HG02763 (cell line): ENCODE results near the gene MRLN.
"Not testable (repeated sequence)": the region's sequence is repeated elsewhere in the genome, so short reads cannot be mapped to it uniquely, and the experiment has no call there.

ENCODE experiments used
- ATAC-seq: cut with Tn5 transposase; IDR thresholded peaks from one replicate; pipeline ENCODE4 v1.9.1; 2021; ENCODE audit warnings: mild to moderate bottlenecking, moderate library complexity; ENCODE audit not compliant: unreplicated experiment

Gene MRLN

GRCh38 chr10:59753267-59753666, at the start of gene MRLN:
MRLN (minus strand) TSS chr10:59753455.
- no peak for ATAC-seq

GRCh38 chr10:59801171-59801570, 47.9 kb upstream of the MRLN start:
- no peak for ATAC-seq

- no peak for ATAC-seq
Measured at GRCh38 chr10:59799421-59799820, 46.2 kb upstream of the MRLN start.

GRCh38 chr10:59793919-59794318, 40.7 kb upstream of the MRLN start:
- no peak for ATAC-seq

- no peak for ATAC-seq
Measured at GRCh38 chr10:59792812-59793211, 39.6 kb upstream of the MRLN start.

- ATAC-seq: no peak
Measured at GRCh38 chr10:59791601-59792000, 38.3 kb upstream of the MRLN start.

GRCh38 chr10:59790080-59790479, 36.8 kb upstream of the MRLN start:
- not testable (repeated sequence) for ATAC-seq

- not testable (repeated sequence) for ATAC-seq
Measured at GRCh38 chr10:59788914-59789313, 35.7 kb upstream of the MRLN start.

GRCh38 chr10:59787032-59787431, 33.8 kb upstream of the MRLN start:
- ATAC-seq: not testable (repeated sequence)

GRCh38 chr10:59785476-59785875, 32.2 kb upstream of the MRLN start:
- ATAC-seq: not testable (repeated sequence)

GRCh38 chr10:59781511-59781910, 28.3 kb upstream of the MRLN start:
- no peak for ATAC-seq

GRCh38 chr10:59779756-59780533, 26.7 kb upstream of the MRLN start:
- no peak for ATAC-seq

GRCh38 chr10:59774451-59774850, 21.2 kb upstream of the MRLN start:
- no peak for ATAC-seq

- ATAC-seq: no peak
Measured at GRCh38 chr10:59773088-59773487, 19.8 kb upstream of the MRLN start.

- no peak for ATAC-seq
Measured at GRCh38 chr10:59771162-59771807, 18.0 kb upstream of the MRLN start.

GRCh38 chr10:59770689-59771088, 17.4 kb upstream of the MRLN start:
- no peak for ATAC-seq

- no peak for ATAC-seq
Measured at GRCh38 chr10:59762505-59762904, 9.2 kb upstream of the MRLN start.

GRCh38 chr10:59757966-59758365, 4.7 kb upstream of the MRLN start:
- ATAC-seq: no peak

- ATAC-seq: no peak
Measured at GRCh38 chr10:59754951-59755350, 1.7 kb upstream of the MRLN start.

- ATAC-seq: no peak
Measured at GRCh38 chr10:59752278-59752940, 846 bp downstream of the MRLN start.

GRCh38 chr10:59750155-59750945, 2.9 kb downstream of the MRLN start:
- no peak for ATAC-seq
